Stomach (tissue), 4 donors: ENCODE measurements around the gene KLHDC7A.

Experiments used
- CTCF ChIP-seq, 7 experiments: fragments of 450-650 bp in 4 of 7; fragments of 200-600 bp in 3 of 7; sonication (generic) in 3 of 7; IDR thresholded peaks; one replicate each; pipeline ENCODE4 v1.5.1; 2016 to 2019; ENCODE audit warnings: antibody characterized with exemption in 7 of 7, control low read depth in 2 of 7, mild to moderate bottlenecking in 1 of 7
- EP300 ChIP-seq: sonication (generic); formaldehyde crosslinking; IDR thresholded peaks from one replicate; pipeline ENCODE4 v1.6.1; 2017; ENCODE audit warnings: antibody characterized with exemption
- POLR2A ChIP-seq, 4 donors: fragments of 450-650 bp; IDR thresholded peaks; one replicate each; pipeline ENCODE4 v1.6.1; 2016; ENCODE audit warnings: antibody characterized with exemption in 4 of 4, control low read depth in 2 of 4, mild to moderate bottlenecking in 1 of 4, moderate library complexity in 1 of 4
- POLR2AphosphoS5 ChIP-seq, 3 donors: sonication (generic); formaldehyde crosslinking; IDR thresholded peaks; one replicate each; pipeline ENCODE4 v1.6.1; 2016; ENCODE audit warnings: antibody characterized with exemption in 3 of 3

DNA sequence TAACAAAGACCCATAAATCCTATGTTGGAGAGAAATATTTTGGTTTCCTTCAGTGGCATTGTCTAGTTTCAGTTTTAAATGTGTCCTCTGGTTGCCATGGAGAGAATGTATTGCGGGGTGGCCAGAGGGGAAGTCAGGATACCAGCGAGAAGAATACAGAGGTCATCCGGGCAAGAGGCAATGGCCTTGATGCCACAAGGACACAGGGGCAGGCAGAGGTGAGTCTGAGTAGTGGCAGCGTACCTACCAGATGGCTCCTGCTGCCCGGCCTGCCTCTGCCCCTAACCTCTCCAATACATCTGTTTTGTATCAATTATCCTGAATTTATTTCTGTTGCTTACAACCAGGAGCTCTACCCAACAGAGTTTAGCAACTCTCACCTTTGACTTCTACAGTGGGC lies 14.9 kb downstream of the KLHDC7A start:
- TF ChIP-seq CTCF (IDR thresholded peaks at IDR 0.05): no peak
- TF ChIP-seq POLR2A (IDR thresholded peaks at IDR 0.05): no peak
- TF ChIP-seq EP300: no peak
- no peak for TF ChIP-seq POLR2AphosphoS5 (IDR thresholded peaks at IDR 0.05)
